Activated T-cell treated with anti-CD3 and anti-CD28 coated beads, Interleukin-2, amount 50 U/mL, for 4 hours (primary cell): ENCODE results near the gene GOLGA6L10. TPM values are rescaled to one million over a fixed set of nuclear protein-coding genes. Genes with fewer than 3 reads are reported as not detected.
"Not testable (repeated sequence)": the region's sequence is repeated elsewhere in the genome, so short reads cannot be mapped to it uniquely, and the experiment has no call there.

ENCODE experiments used
- ATAC-seq, 2 donors: fragments of 200-7000 bp; cut with Tn5 transposase; one replicate each; pipeline ENCODE4 v1.10.0; 2021
- DNase-seq: peaks from one replicate; pipeline ENCODE4 v3.0.0-alpha.2; 2020
- H3K27me3 Mint-ChIP-seq: one replicate; pipeline ENCODE4 v1.8.0; 2021; ENCODE audit warnings: low read depth, mixed read lengths
- H3K36me3 Mint-ChIP-seq: one replicate; pipeline ENCODE4 v1.8.0; 2022; ENCODE audit warnings: mixed read lengths; ENCODE audit not compliant: insufficient read depth
- H3K4me1 Mint-ChIP-seq: one replicate; pipeline ENCODE4 v1.8.0; 2021; ENCODE audit warnings: low read depth, mixed read lengths
- H3K4me3 Mint-ChIP-seq: one replicate; pipeline ENCODE4 v1.8.0; 2021; ENCODE audit warnings: mild to moderate bottlenecking, moderate library complexity, mixed read lengths
- H3K9me3 Mint-ChIP-seq: one replicate; pipeline ENCODE4 v1.8.0; 2021; ENCODE audit warnings: mixed read lengths
- total RNA-seq, 3 donors: library from RNA; stranded (reverse); gene quantifications; one replicate each; pipeline ENCODE4 v1.2.1, GENCODE V29; 2021

Gene GOLGA6L10
- total RNA-seq, 3 donors from 2014 or later, result 0.42 to 1.1 TPM; not detected in 1

DNA sequence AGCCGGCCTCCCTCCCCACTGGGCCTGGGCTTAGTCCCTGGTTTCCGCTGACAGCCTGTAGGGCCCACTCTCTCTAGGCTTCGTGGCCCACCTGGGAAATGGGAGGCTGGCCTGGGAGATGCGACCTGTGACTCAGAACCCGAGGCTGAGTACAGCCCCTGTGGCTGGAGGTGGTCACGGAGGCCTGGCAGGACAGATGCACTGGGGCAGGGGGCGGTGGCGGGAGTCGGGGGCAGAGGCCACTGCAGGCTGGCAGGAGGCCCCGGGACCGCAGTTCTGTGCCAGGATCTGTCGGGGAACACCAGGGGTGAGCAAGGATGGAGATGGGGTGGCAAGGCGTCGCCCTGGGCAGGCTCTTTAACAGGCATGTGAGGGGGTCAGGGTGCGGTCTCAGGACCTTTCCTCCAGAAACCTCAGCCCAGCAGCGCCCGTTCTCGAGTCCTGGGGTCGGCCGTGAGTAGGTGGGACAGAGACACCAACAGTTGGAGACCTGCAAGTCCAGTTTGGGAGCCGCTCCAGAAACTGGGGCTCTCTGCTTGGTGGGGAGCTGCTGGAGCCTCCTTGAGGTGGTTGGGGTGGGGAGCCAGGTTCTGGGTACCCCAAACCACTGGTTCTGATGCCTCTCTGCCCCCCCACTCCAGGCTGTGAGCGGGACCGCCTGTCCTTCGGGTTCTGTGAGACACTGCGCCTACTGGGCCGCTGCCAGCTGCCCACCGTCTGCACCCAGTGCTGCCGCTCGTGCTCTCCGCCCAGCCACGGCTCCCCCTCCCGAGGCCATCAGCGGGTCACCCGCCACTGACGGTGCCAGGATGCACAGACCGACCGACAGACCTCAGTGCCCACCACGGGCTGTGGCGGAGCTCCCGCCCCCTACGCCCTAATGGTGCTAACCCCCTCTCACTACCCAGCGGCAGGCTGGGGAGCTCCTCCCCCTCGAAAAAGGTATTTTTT lies 15.4 kb downstream of the GOLGA6L10 start:
- H3K27me3 Mint-ChIP-seq, H3K9me3 Mint-ChIP-seq, ATAC-seq, H3K4me1 Mint-ChIP-seq, DNase-seq, H3K4me3 Mint-ChIP-seq, H3K36me3 Mint-ChIP-seq: not testable (repeated sequence)

DNA sequence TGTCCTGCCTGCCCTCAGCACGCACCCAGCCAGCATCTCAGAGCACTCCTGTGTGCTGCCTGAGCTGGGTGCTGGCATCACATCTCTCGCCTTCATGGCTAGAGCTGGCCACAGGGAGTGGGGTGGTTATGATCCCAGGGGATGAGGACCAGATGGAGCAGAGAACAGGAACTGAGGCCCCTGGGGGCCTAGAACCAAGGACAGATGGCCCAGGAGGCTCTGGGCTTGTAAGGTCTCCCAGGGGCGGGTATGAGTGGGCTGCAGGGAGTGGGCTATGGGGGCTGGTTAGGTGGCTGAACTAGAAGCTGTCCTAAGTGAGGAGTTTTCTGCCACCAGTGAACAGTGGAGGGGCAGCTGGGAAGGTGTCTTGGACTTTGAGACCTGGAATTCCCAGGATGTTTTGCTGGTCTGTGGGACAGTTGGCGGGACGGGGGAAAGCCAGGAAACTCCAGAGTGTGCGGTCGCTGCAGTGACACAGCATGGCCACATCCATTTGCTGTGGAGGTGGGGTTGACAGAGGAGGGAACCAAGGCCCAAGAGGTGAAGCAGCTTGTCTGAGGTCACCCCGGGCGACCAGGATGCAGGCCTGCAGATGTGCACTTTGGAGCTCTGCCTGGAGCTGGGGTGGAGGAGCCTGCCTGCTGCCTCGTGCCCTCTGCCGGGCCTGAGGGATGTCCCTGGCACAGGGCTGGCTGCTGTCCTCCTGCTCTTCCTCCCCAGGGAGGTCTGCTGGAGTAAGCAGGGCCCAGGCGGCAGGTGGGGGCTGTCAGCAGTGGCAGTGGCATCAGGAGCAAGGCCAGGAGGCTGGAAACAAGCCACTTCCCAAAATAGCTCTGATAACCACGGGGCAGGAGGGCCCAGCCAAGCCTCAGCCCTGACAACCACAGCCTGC lies 16.3 kb downstream of the GOLGA6L10 start:
- not testable (repeated sequence) for H3K27me3 Mint-ChIP-seq, H3K4me3 Mint-ChIP-seq, ATAC-seq, H3K4me1 Mint-ChIP-seq, H3K9me3 Mint-ChIP-seq, H3K36me3 Mint-ChIP-seq, DNase-seq

DNA sequence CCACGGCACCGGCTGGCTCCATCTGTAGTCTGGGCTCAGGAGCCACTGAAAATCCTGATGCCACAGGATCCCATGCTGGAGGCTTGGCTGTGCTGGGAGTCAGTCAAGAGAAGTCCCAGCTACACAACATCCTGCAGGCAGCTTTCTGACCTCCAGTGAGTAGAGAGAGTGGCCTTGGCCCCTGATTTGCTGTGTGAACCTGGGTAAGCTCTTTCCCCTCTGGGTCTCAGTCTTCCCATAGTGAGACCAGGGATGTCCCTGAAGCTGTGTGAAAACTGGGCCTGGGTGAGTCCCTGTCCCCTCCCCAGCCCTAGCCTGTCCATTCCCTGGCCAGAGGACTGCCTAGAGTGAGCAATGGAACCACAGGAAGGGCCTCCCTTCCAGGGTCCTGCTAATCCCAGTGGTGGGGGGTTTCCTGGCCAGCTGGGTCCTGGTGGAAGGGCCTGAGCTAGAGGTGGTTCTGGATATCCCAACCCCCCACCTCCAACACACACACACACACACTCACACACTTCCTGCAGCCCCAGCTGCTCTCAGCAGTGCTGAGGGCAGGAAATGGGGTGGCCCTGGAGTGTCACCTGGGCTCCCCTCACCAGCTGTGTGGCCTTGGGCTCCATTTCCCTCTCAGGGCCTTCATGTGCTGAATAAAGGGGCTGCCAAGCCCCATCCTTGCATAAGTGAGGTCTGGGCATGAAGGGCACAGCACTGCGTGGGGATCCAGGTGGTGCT lies 17.5 kb downstream of the GOLGA6L10 start:
- H3K4me1 Mint-ChIP-seq, H3K4me3 Mint-ChIP-seq, H3K27me3 Mint-ChIP-seq, DNase-seq, H3K36me3 Mint-ChIP-seq, H3K9me3 Mint-ChIP-seq: not testable (repeated sequence)
- peak; percentile 56 to 60 for ATAC-seq

DNA sequence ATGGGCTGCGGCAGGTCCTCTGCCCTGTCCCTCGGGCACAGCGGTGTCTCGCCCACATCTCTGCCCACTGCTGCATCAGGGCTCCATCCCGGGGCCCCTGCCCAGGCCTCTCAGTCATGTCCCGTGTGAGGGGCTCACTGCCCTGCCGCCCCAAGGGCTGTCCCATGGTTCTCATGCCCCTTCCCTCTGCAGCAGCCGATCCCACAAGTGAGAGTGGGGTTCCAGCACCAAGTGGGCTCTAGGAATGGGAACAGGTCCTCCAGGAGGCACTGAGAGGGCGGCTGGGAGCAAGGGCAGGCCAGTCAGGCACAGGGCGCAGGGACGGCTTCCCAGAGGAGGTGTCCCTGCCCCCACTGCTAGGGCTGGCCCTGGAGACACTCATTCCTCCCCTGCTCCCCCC lies 18.4 kb downstream of the GOLGA6L10 start:
- not testable (repeated sequence) for H3K4me3 Mint-ChIP-seq, H3K27me3 Mint-ChIP-seq, DNase-seq, ATAC-seq, H3K9me3 Mint-ChIP-seq, H3K4me1 Mint-ChIP-seq, H3K36me3 Mint-ChIP-seq

DNA sequence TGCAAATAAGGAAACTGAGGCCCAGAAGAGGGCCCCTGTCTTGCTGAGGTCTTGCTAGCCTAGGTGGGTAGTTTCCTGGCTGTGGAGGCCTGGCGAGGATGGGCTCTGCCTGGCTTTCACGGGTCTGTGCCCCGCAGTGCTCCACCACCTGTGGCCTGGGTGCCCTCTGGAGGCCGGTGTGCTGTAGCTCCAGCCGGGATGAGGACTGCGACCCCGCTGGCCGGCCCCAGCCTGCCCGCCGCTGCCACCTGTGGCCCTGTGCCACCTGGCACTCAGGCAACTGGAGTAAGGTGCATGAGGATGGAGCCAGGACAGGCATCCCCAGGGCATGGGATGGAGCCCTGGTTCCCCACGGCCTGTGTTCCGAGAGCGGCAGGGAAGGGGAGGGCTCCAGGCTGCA lies 20.2 kb downstream of the GOLGA6L10 start:
- H3K36me3 Mint-ChIP-seq, H3K4me3 Mint-ChIP-seq, H3K4me1 Mint-ChIP-seq, ATAC-seq, H3K9me3 Mint-ChIP-seq, H3K27me3 Mint-ChIP-seq, DNase-seq: not testable (repeated sequence)

DNA sequence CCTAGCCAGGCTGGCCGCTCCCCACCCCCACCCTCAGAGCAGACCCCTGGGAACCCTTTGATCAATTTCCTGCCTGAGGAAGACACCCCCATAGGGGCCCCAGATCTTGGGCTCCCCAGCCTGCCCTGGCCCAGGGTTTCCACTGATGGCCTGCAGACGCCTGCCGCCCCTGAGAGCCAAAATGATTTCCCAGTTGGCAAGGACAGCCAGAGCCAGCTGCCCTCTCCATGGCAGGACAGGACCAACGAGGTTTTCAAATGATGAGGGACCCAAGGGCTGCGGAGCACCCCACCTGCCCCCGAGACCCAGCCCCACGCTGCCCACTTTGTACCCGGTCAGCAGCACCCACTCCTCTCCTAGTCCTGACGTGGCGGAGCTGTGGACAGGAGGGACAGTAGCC lies 21.9 kb downstream of the GOLGA6L10 start:
- H3K27me3 Mint-ChIP-seq, DNase-seq, H3K4me3 Mint-ChIP-seq, H3K36me3 Mint-ChIP-seq, H3K9me3 Mint-ChIP-seq, H3K4me1 Mint-ChIP-seq, ATAC-seq: not testable (repeated sequence)

DNA sequence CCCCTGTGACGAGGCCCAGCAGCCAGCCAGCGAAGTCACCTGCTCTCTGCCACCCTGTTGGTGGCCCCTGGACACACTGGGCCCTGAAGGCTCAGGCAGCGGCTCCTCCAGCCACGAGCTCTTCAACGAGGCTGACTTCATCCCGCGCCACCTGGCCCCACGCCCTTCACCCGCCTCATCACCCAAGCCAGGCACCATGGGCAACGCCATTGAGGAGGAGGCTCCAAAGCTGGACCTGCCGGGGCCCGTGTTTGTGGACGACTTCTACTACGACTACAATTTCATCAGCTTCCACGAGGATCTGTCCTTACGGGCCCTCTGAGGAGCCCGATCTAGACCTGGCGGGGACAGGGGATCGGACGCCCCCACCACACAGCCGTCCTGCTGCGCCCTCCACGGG lies 22.4 kb downstream of the GOLGA6L10 start:
- not testable (repeated sequence) for H3K4me3 Mint-ChIP-seq, H3K27me3 Mint-ChIP-seq, H3K36me3 Mint-ChIP-seq, DNase-seq, H3K4me1 Mint-ChIP-seq, H3K9me3 Mint-ChIP-seq, ATAC-seq

DNA sequence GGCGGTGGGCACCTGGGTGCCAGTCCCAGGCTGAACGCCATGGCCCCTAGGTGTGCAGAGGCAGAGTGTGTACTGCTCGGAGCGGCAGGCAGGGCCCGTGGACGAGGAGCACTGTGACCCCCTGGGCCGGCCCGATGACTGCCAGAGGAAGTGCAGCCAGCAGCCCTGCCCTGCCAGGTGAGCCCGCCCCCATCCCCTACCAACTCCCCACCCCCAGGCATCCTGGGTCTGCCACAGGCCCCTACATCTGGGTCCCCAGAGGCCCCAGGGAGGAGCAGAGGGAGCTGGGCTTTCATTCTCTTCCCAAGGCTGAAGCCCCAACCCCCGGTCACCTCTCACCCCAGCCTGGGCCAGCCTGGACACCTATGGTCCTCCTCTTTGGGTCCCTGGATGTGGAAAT lies 23.6 kb downstream of the GOLGA6L10 start:
- H3K36me3 Mint-ChIP-seq, ATAC-seq, H3K4me1 Mint-ChIP-seq, H3K9me3 Mint-ChIP-seq, H3K4me3 Mint-ChIP-seq, DNase-seq, H3K27me3 Mint-ChIP-seq: not testable (repeated sequence)

DNA sequence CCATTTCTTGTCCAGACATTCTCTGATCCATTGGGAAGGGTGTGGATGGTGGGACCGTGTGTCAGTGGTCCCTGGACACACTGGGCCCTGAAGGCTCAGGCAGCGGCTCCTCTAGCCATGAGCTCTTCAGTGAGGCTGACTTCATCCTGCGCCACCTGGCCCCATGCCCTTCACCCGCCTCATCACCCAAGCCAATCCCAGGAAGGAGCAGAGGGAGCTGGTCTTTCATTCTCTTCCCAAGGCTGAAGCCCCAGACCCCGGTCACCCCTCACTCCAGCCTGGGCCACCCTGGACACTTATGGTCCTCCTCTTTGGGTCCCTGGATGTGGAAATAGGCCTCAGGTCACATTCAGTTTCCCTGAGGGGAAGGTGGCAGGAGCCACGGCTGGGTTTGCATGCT lies 24.4 kb downstream of the GOLGA6L10 start:
- not testable (repeated sequence) for ATAC-seq, H3K9me3 Mint-ChIP-seq, H3K4me1 Mint-ChIP-seq, H3K4me3 Mint-ChIP-seq, H3K36me3 Mint-ChIP-seq, DNase-seq, H3K27me3 Mint-ChIP-seq

DNA sequence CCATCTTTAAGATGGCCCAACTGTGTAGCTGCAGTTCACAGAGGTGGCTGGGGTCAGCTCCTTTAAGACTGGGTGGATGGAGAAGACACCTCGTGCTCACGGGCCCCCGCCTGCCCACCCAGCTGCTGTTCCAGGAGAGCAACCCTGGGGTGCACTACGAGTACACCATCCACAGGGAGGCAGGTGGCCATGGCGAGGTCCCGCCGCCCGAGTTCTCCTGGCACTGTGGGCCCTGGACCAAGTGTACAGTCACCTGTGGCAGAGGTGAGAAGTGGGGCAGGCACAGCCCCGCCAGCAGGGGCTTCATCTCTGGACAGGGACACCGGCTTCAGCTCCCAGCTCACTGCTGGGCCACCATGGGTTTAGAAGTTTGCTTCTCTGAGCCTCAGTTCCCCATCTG lies 26.8 kb downstream of the GOLGA6L10 start:
- H3K36me3 Mint-ChIP-seq, H3K9me3 Mint-ChIP-seq, H3K27me3 Mint-ChIP-seq: not testable (repeated sequence)

DNA sequence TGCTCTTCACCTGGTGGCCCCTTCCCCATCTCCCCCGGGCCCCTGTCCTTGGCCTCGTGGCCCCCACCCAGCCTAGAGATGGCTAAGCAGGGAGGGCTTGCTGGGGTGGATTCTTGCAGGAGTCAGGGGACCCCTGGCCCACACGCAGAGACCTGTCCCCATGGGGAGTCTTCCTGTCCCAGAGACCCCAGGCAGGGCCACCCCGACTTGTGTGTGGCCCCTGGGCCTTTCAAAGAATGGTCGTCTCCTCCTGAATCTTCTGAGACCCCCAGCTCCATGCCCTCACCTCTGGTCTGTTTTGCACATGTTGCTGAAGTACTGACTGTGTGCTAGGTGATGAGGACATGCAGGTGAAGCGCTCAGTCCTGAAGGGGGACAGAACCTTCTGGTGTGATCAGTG lies 28.4 kb downstream of the GOLGA6L10 start:
- H3K27me3 Mint-ChIP-seq, H3K9me3 Mint-ChIP-seq, DNase-seq, ATAC-seq, H3K36me3 Mint-ChIP-seq, H3K4me3 Mint-ChIP-seq, H3K4me1 Mint-ChIP-seq: not testable (repeated sequence)

More for the DNA sequence above, 26.8 kb downstream of the GOLGA6L10 start:
- not testable (repeated sequence) for H3K4me3 Mint-ChIP-seq, ATAC-seq, H3K4me1 Mint-ChIP-seq, DNase-seq

DNA sequence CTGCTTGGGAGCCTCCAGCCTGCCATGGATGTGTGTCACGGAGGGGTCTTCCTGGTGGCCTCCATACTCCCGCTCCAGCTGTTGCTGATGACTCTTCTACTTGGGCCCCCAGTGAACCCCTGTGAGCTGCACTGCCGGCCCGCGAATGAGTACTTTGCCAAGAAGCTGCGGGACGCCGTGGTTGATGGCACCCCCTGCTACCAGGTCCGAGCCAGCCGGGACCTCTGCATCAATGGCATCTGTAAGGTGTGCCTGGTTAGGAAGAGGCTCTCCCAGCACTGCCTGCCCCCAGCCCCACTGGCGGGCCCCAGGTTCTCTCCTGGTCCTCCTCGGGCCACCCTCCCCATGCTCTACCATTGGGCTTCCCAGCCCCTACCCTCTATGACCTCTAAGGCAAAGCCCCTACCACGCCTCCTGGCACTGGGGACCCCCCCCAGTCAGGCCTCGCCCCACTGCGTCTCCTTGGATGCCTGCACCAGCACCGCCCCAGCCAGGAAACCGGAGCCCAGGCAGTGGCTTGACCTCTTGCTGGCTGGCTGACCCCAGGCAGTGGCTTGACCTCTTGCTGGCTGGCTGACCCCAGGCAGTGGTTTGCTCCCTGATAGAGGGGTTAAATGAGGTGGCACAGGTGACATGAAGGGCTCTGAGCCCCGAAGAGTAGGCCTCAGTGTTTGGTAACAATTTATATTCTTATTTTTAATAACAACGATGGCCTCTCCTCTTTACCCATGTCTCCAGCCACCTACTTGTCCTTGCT lies 29.6 kb downstream of the GOLGA6L10 start:
- not testable (repeated sequence) for DNase-seq, H3K4me3 Mint-ChIP-seq, H3K27me3 Mint-ChIP-seq, H3K9me3 Mint-ChIP-seq, ATAC-seq, H3K36me3 Mint-ChIP-seq, H3K4me1 Mint-ChIP-seq

DNA sequence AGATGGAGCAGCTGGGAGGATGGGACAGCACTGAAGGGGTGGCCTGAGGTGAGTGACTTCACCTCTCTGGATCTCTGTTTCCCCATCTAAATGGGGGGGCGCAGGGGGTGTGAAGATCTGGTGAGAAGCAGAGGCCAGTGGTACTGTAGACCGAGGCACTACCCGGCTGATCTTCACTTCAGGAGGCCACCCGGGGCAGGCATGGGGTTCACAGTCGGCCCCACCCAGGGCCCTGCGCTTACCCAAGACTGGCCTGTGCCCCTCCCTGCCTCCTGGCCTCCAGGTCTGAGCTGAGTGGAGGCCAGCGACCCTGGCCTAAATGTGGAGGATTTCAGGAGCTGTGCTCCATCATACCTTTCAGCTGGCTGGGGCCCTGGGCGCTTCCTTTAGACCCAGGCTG lies 31.0 kb downstream of the GOLGA6L10 start:
- not testable (repeated sequence) for H3K9me3 Mint-ChIP-seq, H3K4me1 Mint-ChIP-seq, DNase-seq

DNA sequence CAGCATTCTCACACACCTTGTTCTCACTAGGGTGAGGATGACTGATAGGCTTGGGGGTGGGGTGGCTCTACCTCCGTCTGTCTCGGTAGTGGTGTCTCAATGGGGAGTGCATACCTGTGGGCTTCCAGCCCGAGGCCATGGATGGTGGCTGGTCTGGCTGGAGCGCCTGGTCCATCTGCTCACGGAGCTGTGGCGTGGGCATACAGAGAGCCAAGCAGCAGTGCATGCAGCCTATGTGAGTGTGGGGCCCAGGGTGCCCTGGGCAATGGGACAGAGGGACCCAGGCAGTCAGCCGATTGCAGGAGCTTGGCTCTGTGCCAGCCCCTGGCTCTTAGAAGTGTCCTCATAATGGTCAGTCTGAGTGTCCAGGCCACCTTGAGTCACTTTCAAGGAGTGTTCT lies 31.8 kb downstream of the GOLGA6L10 start:
- H3K9me3 Mint-ChIP-seq, H3K36me3 Mint-ChIP-seq, H3K4me1 Mint-ChIP-seq, H3K4me3 Mint-ChIP-seq, ATAC-seq, H3K27me3 Mint-ChIP-seq, DNase-seq: not testable (repeated sequence)

More for the DNA sequence above, 31.0 kb downstream of the GOLGA6L10 start:
- H3K36me3 Mint-ChIP-seq, H3K4me3 Mint-ChIP-seq, ATAC-seq, H3K27me3 Mint-ChIP-seq: not testable (repeated sequence)
